NCI-H1092 treated with DMSO at 0.1 percent for 48 hours (cell line): Measurements from ENCODE around the gene NFKBIA.
A peak's percentile ranks its signal among the peaks of the same experiment; 100 is the strongest.
"Not testable (repeated sequence)": the region's sequence is repeated elsewhere in the genome, so short reads cannot be mapped to it uniquely, and the experiment has no call there.

Source experiments
- DNase-seq: peaks from one replicate; lab custom pipeline; 2025; lab: John Stamatoyannopoulos, UW

NFKBIA gene

GRCh38 chr14:35390577-35391387 is 13.8 kb downstream of the NFKBIA start:
- no peak for DNase-seq

- no peak for DNase-seq
Observed at GRCh38 chr14:35389315-35389667, 15.3 kb downstream of the NFKBIA start.

GRCh38 chr14:35388656-35389314 is 15.8 kb downstream of the NFKBIA start:
- DNase-seq: no peak

GRCh38 chr14:35387713-35388579 is 16.6 kb downstream of the NFKBIA start:
- no peak for DNase-seq

- DNase-seq: no peak
Observed at GRCh38 chr14:35387219-35387618, 17.3 kb downstream of the NFKBIA start.

GRCh38 chr14:35386673-35387125 is 17.9 kb downstream of the NFKBIA start:
- DNase-seq: no peak

GRCh38 chr14:35385042-35385839 is 19.3 kb downstream of the NFKBIA start:
- DNase-seq: peak; percentile 83

GRCh38 chr14:35384455-35385041 is 20.0 kb downstream of the NFKBIA start:
- no peak for DNase-seq

GRCh38 chr14:35383569-35384454 is 20.7 kb downstream of the NFKBIA start:
- no peak for DNase-seq

- DNase-seq: no peak
Observed at GRCh38 chr14:35380794-35381193, 23.8 kb downstream of the NFKBIA start.

- DNase-seq: not testable (repeated sequence)
Observed at GRCh38 chr14:35379234-35379933, 25.2 kb downstream of the NFKBIA start.

GRCh38 chr14:35378425-35379233 is 25.9 kb downstream of the NFKBIA start:
- no peak for DNase-seq

GRCh38 chr14:35375558-35376025 is 29.0 kb downstream of the NFKBIA start:
- no peak for DNase-seq

GRCh38 chr14:35374263-35374712 is 30.3 kb downstream of the NFKBIA start:
- DNase-seq: no peak

- DNase-seq: not testable (repeated sequence)
Observed at GRCh38 chr14:35373208-35373607, 31.3 kb downstream of the NFKBIA start.

- no peak for DNase-seq
Observed at GRCh38 chr14:35370969-35371368, 33.6 kb downstream of the NFKBIA start.

GRCh38 chr14:35369701-35370191 is 34.8 kb downstream of the NFKBIA start:
- peak; percentile 18 for DNase-seq
